Measurements from ENCODE around the gene ITGA1. TPM values are rescaled to one million over a fixed set of nuclear protein-coding genes. Genes with fewer than 3 reads are reported as not detected.
"Not testable (repeated sequence)": the region's sequence is repeated elsewhere in the genome, so short reads cannot be mapped to it uniquely, and the experiment has no call there.

The ITGA1 gene
- total RNA-seq, 4 donors from 2014 or later, result 2.4 to 10.7 (median 5.4) TPM

DNA sequence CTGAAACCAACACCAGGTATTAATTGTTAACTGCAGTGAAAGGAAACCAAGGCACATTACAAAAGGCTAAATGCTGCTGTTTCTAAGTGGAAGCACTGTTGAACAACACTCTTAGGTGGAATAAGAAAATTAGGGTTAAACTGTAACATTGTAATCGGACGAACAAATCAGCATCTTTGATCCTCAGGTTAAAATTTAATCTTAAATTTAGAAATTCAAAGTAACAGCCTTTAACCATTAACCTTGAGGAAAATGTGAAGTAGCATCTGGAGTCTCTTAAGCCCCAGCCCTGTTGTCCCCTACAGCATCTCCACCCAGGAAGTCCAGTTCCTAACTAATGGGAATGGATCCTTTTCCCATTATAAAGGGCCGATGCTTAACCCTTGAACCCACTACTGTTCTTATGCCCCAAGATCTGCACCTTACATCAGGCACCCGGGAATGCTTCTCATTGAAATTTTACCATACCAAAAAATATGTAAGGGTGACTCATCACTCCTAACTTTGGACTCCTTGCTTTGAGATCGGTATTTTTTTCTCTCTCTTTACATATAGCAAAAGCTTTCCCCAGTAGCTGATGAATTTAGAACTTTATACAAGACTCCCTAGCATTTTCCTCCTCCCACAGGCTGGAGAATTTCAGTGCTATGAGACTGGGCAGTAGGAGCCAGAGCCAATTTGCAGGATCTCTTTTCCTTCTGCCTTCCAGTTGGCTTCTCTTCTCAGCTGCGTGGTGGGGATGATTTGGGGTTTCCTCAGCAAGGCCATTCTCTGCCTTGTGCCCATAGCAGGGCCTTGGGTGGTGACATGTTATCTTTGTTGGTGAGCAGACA is 169.4 kb downstream of the ITGA1 start:
- DNase-seq (ENCODE audit: low spot score in 2 of 2), result no peak
- intact Hi-C loops (cut with DNase I; ENCODE audit: low total_unique reads), result no loop called here
- H3K4me3 ChIP-seq (ENCODE audit: low read depth, poor library complexity, severe bottlenecking), result no peak overlapping the region
- WGBS, 2 donors, result 70 to 80% methylated on average over 6 of the region's 6 CpGs
- TF ChIP-seq POLR2A (IDR thresholded peaks at IDR 0.05), result no peak
- TF ChIP-seq, protein P1, sequence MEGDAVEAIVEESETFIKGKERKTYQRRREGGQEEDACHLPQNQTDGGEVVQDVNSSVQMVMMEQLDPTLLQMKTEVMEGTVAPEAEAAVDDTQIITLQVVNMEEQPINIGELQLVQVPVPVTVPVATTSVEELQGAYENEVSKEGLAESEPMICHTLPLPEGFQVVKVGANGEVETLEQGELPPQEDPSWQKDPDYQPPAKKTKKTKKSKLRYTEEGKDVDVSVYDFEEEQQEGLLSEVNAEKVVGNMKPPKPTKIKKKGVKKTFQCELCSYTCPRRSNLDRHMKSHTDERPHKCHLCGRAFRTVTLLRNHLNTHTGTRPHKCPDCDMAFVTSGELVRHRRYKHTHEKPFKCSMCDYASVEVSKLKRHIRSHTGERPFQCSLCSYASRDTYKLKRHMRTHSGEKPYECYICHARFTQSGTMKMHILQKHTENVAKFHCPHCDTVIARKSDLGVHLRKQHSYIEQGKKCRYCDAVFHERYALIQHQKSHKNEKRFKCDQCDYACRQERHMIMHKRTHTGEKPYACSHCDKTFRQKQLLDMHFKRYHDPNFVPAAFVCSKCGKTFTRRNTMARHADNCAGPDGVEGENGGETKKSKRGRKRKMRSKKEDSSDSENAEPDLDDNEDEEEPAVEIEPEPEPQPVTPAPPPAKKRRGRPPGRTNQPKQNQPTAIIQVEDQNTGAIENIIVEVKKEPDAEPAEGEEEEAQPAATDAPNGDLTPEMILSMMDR (IDR thresholded peaks at IDR 0.05), result no peak

- TF ChIP-seq POLR2A (IDR thresholded peaks at IDR 0.05), result no peak
- TF ChIP-seq, protein P1 (IDR thresholded peaks at IDR 0.05), result no peak
- H3K4me3 ChIP-seq (ENCODE audit: low read depth, poor library complexity, severe bottlenecking), result no peak overlapping the region
- DNase-seq (ENCODE audit: low spot score in 2 of 2), result peak in 1 of 2 donors; percentile 34
- intact Hi-C loops (cut with DNase I; ENCODE audit: low total_unique reads), result no loop called here
- 22 to 26% methylated on average over 2 of the region's 2 CpGs for WGBS, 2 donors
Observed at GRCh38 chr5:52961274-52961681, 173.6 kb downstream of the ITGA1 start.

- WGBS, 2 donors, result 100% methylated on average over 1 of the region's 1 CpG
- H3K4me3 ChIP-seq (ENCODE audit: low read depth, poor library complexity, severe bottlenecking), result no peak overlapping the region
- DNase-seq (ENCODE audit: low spot score in 2 of 2), result no peak
- no peak for TF ChIP-seq POLR2A (IDR thresholded peaks at IDR 0.05)
- TF ChIP-seq, protein P1 (IDR thresholded peaks at IDR 0.05), result no peak
- intact Hi-C loops (cut with DNase I; ENCODE audit: low total_unique reads), result no loop called here
Observed at GRCh38 chr5:52963636-52964035, 175.9 kb downstream of the ITGA1 start.

DNA sequence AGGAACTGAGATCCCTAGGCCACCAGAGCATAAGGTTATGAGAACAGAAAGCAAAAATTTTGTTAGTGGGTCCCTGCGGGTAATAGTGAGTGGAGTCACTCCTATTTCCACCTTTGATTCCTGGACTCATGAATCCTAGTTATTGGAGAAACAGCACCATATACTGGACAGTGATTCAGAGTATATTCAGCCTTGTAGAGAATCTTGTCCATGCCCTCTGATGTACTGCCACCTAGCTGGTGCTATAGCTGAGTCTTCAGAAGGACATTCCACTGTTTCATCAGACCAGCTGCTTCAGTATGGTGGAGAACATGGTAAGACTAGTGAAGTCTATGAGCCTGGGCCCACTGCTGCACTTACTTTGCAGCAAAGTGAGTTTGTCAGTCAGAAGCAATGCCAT is 176.4 kb downstream of the ITGA1 start:
- 96 to 100% methylated on average over 1 of the region's 1 CpG for WGBS, 2 donors
- intact Hi-C loops (cut with DNase I; ENCODE audit: low total_unique reads), result no loop called here
- no peak overlapping the region for H3K4me3 ChIP-seq (ENCODE audit: low read depth, poor library complexity, severe bottlenecking)
- no peak for TF ChIP-seq POLR2A (IDR thresholded peaks at IDR 0.05)
- TF ChIP-seq, protein P1 (IDR thresholded peaks at IDR 0.05), result no peak
- no peak for DNase-seq (ENCODE audit: low spot score in 2 of 2)

DNA sequence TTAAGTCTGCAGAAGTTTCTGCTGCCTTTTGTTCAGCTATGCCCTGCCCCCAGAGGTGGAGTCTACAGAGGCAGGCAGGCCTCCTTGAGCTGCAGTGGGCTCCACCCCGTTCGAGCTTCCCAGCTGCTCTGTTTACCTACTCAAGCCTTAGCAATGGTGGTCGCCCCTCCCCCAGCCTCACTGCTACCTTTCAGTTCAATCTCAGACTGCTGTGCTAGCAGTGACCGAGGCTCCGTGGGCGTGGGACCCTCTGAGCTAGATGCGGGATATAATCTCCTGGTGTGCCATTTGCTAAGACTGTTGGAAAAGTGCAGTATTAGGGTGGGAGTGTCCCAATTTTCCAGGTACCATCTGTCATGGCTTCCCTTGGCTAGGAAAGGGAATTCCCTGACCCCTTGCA is 188.4 kb downstream of the ITGA1 start:
- H3K4me3 ChIP-seq (ENCODE audit: low read depth, poor library complexity, severe bottlenecking); intact Hi-C loops (cut with DNase I; ENCODE audit: low total_unique reads); DNase-seq (ENCODE audit: low spot score in 2 of 2): not testable (repeated sequence)
- 93 to 97% methylated on average over 7 of the region's 7 CpGs for WGBS, 2 donors

GRCh38 chr5:52977264-52977897 is 189.7 kb downstream of the ITGA1 start:
- 87 to 93% methylated on average over 7 of the region's 7 CpGs for WGBS, 2 donors
- DNase-seq (ENCODE audit: low spot score in 2 of 2), result no peak
- TF ChIP-seq, protein P1 (IDR thresholded peaks at IDR 0.05), result no peak
- TF ChIP-seq POLR2A (IDR thresholded peaks at IDR 0.05), result no peak
- intact Hi-C loops (cut with DNase I; ENCODE audit: low total_unique reads), result no loop called here
- no peak overlapping the region for H3K4me3 ChIP-seq (ENCODE audit: low read depth, poor library complexity, severe bottlenecking)

Data from lower leg skin (tissue), 4 donors.